Urinary bladder (tissue), 4 donors: ENCODE results near the gene VIPR2. TPM values are rescaled to one million over a fixed set of nuclear protein-coding genes. Genes with fewer than 3 reads are reported as not detected.

Experiments
- DNase-seq: peaks from one replicate; pipeline ENCODE4 v3.0.0-alpha.2; 2015; ENCODE audit errors: extremely low spot score
- H3K27ac ChIP-seq: one replicate; pipeline ENCODE4 v1.5.1; 2013; ENCODE audit warnings: low read depth, mild to moderate bottlenecking, moderate library complexity
- H3K36me3 ChIP-seq: one replicate; pipeline ENCODE4 v1.6.1; 2013; ENCODE audit warnings: mild to moderate bottlenecking, moderate library complexity; ENCODE audit not compliant: insufficient read depth
- H3K4me1 ChIP-seq: one replicate; pipeline ENCODE4 v1.6.1; 2013; ENCODE audit warnings: mild to moderate bottlenecking, moderate library complexity; ENCODE audit not compliant: insufficient read depth
- H3K4me3 ChIP-seq: one replicate; pipeline ENCODE4 v1.5.1; 2013; ENCODE audit warnings: low read depth, low read length
- WGBS: extraction: QIAGEN DNeasy Blood & Tissue Kit; methylation state at CpG from one replicate; pipeline ENCODE4 v1.1.7; 2013; 5-methylcytosine and 5-hydroxymethylcytosine counted together
- polyA plus RNA-seq: library from polyadenylated mRNA; stranded (reverse); fragments of 200-250 nt; gene quantifications from one replicate; pipeline ENCODE4 v1.2.3, GENCODE V29; 2013
- total RNA-seq: library from RNA; depleted of rRNA; stranded (reverse); fragments of >200 nt; gene quantifications from one replicate; pipeline ENCODE4 v1.2.3, GENCODE V29; 2014
- donor health status: healthy with polysubstance abuse.
- donor health status: healthy.

Gene VIPR2
- total and polyA plus RNA-seq, 2 donors = 2.0 to 7.8 TPM

DNA sequence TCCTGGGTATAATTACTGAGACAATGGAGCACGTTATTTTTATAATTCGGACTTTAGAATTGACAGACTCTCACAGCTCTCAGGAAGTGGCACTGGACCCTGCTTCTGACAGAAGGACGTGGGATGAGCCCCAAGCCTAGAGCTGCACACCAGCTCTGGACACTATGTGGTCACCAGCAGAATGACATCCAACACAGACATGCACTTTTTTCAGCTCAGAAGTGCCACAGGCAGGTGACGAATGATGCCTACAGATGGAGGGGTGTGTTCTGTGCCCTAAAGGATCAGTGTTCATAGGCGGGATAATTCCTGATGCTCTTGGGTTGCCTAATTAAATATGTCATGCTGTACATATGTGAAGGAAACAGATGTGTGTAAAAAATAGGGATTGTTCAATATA is 87.9 kb downstream of the VIPR2 start:
- Histone ChIP-seq H3K4me3 (no peak overlapping the region), H3K4me1 (no peaks in the 10 kb centered on the region), H3K36me3 (no peaks in the 10 kb centered on the region), H3K27ac (no peak overlapping the region)
- WGBS = 84% methylated on average over 5 of the region's 5 CpGs
- no peak for DNase-seq

DNA sequence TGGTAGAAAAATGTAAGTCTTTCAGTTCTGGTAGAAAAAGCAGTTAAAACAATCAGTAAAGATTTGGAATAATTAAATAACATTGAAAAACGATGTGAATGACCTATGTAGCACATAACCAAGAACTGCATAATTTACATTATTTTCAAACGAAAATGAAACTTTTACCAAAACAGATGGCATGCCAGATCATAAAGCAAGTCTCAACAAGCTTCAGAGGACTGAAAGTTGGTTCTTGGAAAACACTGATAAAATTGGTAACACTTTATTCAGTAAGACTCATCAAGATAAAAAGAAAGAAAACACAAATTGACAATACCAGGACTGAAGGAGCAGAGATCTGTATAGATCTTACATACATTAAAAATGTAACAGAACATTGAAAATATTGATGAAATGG is 92.8 kb downstream of the VIPR2 start:
- no peak overlapping the region for H3K4me3 ChIP-seq
- 61% methylated on average over 2 of the region's 2 CpGs for WGBS
- H3K27ac ChIP-seq = no peak overlapping the region
- no peaks in the 10 kb centered on the region for H3K36me3 ChIP-seq
- DNase-seq = no peak
- no peaks in the 10 kb centered on the region for H3K4me1 ChIP-seq

DNA sequence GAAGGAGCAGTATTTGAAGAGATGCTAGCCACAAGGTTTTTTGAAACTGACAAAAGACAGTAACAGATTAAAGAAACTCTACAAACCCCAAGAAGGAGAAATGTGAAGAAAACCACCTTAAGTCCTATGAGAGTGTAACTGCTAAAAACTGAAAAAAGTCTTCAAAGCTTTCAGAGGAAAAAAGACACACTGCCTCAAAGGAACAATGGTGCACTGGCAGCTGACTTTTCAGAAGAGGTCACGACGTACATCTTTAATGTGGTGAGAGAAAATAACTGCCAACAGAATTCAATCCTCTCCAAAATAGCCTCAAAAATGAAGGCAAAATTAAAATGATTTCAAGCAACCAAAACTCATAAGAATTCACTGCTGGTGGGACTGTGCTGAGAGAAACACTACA is 94.0 kb downstream of the VIPR2 start:
- Histone ChIP-seq H3K27ac (no peak overlapping the region), H3K36me3 (no peaks in the 10 kb centered on the region), H3K4me3 (no peak overlapping the region), H3K4me1 (no peaks in the 10 kb centered on the region)
- no peak for DNase-seq
- WGBS = 90% methylated on average over 2 of the region's 2 CpGs

DNA sequence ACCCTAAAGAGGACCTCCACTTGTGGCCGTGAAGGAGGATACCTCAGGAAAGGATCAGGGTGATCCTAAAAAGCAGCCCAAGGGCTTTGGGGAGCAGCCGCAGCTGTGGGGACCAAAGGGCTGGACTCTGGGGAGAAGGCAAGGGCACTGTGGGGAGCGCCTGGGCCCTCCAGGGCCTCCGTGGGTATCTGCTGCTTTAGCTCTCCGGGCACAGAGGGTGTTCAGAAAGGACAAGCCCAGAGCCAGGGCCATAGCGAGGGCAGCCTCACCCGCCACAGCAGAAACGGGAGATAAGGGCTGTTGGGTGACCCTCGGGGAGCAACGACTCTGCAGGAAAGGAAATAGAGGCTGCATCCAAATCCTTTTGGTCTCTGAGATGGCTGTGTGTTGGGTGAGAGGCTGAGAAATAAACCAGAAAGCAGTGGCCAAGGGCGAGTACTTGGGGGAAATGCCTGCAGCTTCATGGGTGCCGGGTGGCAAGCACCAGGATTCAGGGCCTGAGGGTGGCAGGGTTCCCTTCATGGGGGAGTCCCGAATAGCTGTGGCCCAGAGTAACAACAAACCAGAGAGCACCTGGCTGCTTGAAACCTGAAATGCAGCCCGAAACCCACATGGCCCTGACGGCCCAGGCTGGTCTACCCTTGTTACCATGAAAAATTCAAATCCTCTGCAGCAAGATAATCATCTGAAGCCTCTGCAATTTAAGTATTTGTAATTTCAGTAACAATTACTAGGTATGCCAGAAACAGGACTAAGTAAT is 95.2 kb downstream of the VIPR2 start:
- no peak overlapping the region for H3K4me3 ChIP-seq
- no peak for DNase-seq
- no peaks in the 10 kb centered on the region for H3K36me3 ChIP-seq
- H3K4me1 ChIP-seq = no peaks in the 10 kb centered on the region
- H3K27ac ChIP-seq = no peak overlapping the region
- 86% methylated on average over 15 of the region's 15 CpGs for WGBS

DNA sequence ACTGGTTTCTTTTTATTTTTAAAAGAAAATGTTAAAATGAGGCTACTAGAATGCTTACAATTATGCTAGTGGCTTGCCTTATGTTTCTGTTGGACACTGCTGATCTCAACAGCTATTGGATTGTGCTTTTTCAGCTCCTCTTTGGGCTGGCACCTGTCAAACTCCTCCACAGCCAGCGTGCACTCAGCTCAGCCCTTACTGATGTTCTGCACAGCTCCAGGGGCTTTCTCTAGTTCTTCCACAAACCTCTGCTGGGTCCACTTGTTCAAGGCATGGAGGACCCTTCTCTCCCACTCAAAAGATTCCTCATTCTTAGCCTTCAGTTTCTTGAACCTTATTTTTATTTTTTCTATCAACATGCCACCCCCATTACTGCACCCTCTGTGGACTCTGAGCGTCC is 96.0 kb downstream of the VIPR2 start:
- WGBS = 74% methylated on average over 2 of the region's 2 CpGs
- no peak for DNase-seq
- H3K36me3 ChIP-seq = no peaks in the 10 kb centered on the region
- no peak overlapping the region for H3K27ac ChIP-seq
- H3K4me3 ChIP-seq = no peak overlapping the region
- H3K4me1 ChIP-seq = no peaks in the 10 kb centered on the region

DNA sequence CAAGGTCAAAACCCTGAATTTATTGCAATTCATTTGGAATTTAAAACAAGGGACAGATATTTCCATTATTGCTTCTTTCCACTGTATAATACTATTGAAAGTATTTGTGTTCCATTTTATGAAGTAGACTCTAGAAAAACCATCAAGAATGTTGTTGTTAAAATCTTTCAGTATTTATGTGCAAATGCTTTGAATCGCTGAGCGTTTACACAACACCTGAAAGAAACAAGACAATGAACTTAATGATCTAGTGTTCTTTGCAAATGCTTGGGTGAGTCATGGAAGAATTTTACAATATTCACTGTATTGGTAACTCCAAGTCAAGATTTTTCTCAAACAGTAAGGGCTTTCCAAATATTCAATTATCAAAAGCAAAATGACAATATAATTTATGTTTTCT is 97.1 kb downstream of the VIPR2 start:
- Histone ChIP-seq H3K4me3 (no peak overlapping the region), H3K4me1 (no peaks in the 10 kb centered on the region), H3K27ac (no peak overlapping the region), H3K36me3 (no peaks in the 10 kb centered on the region)
- no peak for DNase-seq
- WGBS = 74% methylated on average over 2 of the region's 2 CpGs

DNA sequence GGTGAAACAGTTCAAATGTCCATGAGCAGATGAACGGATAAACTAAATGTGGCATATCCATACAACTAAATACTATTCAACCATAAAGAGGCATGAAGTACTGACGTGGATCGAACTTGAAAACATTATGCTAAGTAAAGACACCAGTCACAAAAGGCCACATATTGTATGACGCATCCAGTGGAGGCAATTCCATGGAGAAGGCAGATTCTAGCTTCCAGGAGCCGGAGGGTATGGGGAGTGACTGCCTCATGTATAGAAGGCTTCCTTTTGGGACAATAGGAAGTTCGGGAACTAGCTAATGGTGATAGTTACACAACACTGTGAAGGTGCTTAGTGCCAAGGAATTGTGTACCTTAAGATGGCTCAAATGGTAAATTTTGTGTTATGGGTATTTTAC is 98.4 kb downstream of the VIPR2 start:
- Histone ChIP-seq H3K27ac (no peak overlapping the region), H3K4me3 (no peak overlapping the region), H3K4me1 (no peaks in the 10 kb centered on the region), H3K36me3 (no peaks in the 10 kb centered on the region)
- 94% methylated on average over 6 of the region's 6 CpGs for WGBS
- DNase-seq = no peak

DNA sequence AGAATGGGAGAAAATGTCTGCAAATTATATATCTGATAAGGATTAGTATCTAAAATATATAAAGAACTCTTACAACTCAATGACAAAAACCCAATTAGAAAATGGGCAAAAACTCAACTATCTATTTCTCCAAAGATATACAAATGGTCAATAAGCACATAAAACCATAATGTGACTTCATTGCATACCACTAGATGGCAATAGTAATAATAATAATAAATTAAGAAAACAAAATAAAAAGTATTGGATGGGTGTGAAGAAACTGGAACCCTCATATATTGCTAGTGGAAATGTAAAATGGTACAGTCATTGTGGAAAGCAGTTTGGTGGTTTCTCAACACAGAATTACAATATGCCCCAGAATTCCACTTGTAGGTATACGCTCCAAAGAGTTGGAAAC is 98.8 kb downstream of the VIPR2 start:
- DNase-seq = no peak
- Histone ChIP-seq H3K27ac (no peak overlapping the region), H3K36me3 (no peaks in the 10 kb centered on the region), H3K4me3 (no peak overlapping the region), H3K4me1 (no peaks in the 10 kb centered on the region)
- WGBS = 96% methylated on average over 1 of the region's 1 CpG

DNA sequence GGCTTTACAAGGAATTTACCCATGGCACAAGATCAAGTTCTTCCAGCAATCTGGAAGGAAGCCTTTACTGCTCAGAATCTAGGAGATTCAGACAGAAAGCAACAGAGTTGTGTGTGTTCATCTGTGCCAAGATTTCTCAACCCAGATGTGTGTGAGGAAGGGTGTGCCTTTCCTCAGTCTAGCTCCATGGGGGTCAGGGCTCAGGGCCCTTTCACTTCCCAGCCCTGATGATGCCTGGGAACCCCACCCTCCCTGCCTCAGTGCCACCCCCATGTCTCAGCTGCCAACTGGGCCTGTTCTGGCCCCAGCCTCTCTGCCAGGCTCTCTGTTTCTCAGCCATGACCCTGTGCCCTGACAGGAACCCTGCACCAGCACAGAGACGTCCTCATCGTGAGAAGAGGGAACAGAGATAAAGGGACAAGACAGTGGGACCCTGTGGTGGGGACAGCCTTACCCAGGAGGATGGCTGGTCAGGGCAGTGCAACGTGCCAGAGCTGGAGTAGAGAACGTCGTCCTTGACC is 102.0 kb downstream of the VIPR2 start:
- 87% methylated on average over 5 of the region's 5 CpGs for WGBS
- Histone ChIP-seq H3K27ac (no peak overlapping the region), H3K36me3 (no peaks in the 10 kb centered on the region), H3K4me1 (no peaks in the 10 kb centered on the region), H3K4me3 (no peak overlapping the region)
- no peak for DNase-seq

DNA sequence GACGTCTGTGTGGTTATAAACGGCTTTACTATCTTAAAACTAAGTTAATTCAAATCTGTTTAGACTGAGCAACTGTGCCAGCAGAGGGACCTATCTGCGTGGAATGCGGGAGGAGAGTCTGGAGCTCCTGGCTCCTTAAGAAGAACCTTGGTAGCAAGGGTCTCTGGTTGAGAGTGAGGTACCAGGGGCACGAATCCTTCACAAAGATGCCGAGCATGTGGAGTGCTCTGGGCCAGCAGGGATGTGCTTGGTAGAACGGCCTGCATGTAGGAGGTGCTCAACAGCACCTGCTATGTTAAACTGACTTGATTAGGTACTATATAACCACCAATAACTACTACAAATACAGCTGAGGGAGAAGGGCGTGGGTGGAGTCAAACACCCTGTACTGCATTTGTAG is 102.6 kb downstream of the VIPR2 start:
- Histone ChIP-seq H3K4me1 (no peaks in the 10 kb centered on the region), H3K4me3 (no peak overlapping the region), H3K36me3 (no peaks in the 10 kb centered on the region), H3K27ac (no peak overlapping the region)
- 61% methylated on average over 8 of the region's 8 CpGs for WGBS
- no peak for DNase-seq

DNA sequence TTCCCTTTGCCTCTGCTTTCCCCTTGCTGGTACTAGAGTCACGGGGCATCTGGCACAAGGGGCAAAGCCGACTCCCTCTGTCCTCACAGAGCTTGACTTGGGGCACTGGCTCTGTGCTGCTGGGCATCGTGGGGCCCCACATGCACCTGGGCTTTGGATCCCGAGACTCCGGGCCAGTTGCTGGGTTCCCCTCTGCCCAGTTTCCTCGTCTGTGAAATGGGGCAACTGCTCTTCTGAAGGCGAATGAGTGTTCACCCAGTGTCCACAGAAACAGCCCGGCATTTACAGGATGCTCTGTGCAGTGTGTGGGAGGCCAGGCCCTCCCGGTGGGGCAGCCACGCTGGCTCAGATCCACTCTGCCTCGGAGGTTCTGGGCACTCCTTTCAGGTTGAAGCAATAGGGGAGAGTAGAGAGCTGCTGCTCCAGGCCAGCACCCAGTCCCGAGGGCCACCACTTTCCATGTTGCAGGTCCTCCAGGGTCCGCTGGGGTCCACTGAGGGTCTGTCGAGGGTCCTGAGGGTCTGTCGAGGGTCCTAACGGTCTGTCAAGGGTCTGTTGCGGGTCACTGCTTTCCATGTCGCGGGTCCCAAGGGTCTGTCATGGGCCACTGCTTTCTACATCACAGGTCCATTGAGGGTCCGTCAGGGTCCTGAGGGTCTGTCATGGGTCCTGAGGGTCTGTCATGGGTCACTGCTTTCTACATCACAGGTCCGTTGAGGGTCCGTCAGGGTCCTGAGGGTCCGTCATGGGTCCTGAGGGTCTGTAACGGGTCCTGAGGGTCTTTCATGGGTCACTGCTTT is 103.6 kb downstream of the VIPR2 start:
- Histone ChIP-seq H3K27ac (no peak overlapping the region), H3K4me3 (no peak overlapping the region), H3K36me3 (no peaks in the 10 kb centered on the region), H3K4me1 (no peaks in the 10 kb centered on the region)
- WGBS = 94% methylated on average over 24 of the region's 24 CpGs
- no peak for DNase-seq

DNA sequence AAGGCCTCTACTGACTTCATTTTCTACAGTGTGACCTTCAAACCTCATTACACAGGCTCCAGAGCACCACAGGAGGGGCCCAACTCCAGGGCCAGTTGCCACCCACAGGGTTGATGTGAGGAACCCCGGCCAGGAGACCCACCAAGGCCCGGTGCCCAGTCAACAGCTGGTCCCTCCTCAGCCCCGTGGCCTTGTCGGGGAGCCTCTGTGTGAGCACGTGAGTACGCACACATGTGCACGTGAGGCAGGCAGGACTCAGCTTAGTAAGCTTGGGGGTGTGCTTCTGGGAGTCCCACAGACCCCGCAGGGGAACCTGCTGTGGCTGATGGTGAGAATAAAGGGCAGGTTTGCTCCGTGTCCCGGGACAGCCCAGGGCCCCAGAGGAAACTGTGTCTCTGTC is 104.5 kb downstream of the VIPR2 start:
- no peaks in the 10 kb centered on the region for H3K4me1 ChIP-seq
- DNase-seq = no peak
- 79% methylated on average over 10 of the region's 10 CpGs for WGBS
- H3K4me3 ChIP-seq = no peak overlapping the region
- no peak overlapping the region for H3K27ac ChIP-seq
- no peaks in the 10 kb centered on the region for H3K36me3 ChIP-seq

DNA sequence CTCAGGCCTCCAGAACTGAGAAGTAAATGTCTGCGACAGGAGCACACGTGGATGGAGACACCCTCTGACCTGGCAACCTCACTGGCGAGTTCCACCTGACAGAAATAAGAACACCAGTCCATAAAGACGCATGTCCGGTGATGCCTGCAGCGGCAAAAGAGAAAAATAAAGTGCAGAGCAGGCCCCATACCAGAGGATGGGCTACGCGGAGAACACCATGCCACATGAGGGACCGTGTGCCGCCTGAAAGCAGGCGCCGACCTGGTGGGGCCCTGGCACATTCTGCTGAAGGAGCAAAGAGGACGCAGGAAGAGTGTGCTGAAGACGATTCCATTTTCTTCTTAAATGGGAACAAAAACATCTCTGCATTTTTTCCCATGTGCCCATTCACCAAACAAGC is 105.0 kb downstream of the VIPR2 start:
- Histone ChIP-seq H3K4me1 (no peaks in the 10 kb centered on the region), H3K4me3 (no peak overlapping the region), H3K36me3 (no peaks in the 10 kb centered on the region), H3K27ac (no peak overlapping the region)
- DNase-seq = no peak
- 93% methylated on average over 14 of the region's 14 CpGs for whole genome bisulfite sequencing

DNA sequence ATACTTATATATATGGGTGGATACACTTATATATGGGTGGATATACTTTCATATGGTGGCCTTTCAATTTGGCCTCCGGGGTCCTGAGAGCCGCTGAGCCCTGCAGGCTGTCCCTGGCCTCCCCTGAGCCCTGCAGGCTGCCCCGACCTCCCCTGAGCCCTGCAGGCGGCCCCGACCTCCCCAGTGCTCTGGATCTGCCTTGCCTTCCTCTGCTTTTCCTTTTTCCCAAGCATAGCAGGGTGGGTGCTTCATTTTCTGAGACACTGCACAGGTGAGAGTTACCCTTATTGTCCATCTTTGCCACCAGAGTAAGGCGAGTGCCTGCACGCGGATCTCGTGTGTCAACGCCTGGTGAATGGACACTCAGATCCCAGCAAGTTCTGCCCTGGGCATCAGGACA is 106.6 kb downstream of the VIPR2 start:
- Histone ChIP-seq H3K4me3 (no peak overlapping the region), H3K4me1 (no peaks in the 10 kb centered on the region), H3K36me3 (no peaks in the 10 kb centered on the region), H3K27ac (no peak overlapping the region)
- WGBS = 82% methylated on average over 10 of the region's 10 CpGs
- no peak for DNase-seq
